Measurements from ENCODE around the gene ESF1.

The ESF1 gene

DNA sequence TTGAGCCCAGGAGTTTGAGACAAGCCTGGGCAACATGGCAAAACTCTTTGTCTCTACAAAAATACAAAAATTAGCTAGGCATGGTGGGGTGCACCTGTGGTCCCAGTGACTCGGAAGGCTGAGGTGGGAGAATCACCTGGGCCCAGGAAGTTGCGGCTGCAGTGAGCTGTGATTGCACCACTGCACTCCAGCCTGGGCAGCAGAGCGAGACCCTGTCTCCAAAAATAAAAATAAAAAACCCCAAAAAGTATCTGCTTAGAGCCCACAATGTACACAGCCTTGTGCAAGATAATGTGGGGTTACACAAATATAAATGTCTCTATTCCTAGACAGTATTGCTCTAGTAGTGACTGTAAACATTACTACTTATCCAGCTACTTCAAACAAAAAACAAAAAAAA is 5.9 kb downstream of the ESF1 start (continued):
- TF ChIP-seq ZBTB49 (tag by site-specific recombination; IDR thresholded peaks at IDR 0.05; ENCODE audit: low read depth) (no peak), ZNF26 (tag by site-specific recombination; IDR thresholded peaks at IDR 0.05) (no peak)

GRCh38 chr20:13777171-13777601 is 7.5 kb downstream of the ESF1 start:
- ChIA-PET CTCF (interaction anchor here (1.5 to 1.9 kb wide), 3 partner anchors 11 to 807 kb away, joined by 5 to 8 read pairs (median 5); no protein-coding TSS in a partner anchor), POLR2A (no interaction called here)
- no peak for TF ChIP-seq ZNF580 (tag by site-specific recombination; IDR thresholded peaks at IDR 0.05)
- no peak for TF ChIP-seq ZNF48 (tag by site-specific recombination; IDR thresholded peaks at IDR 0.05)
- 0 out of 2 replicates have a peak, but pooled peaks have one; percentile 51 for TF ChIP-seq PRDM1 (tag by site-specific recombination; IDR thresholded peaks at IDR 0.05)
- TF ChIP-seq ZNF629 (tag by site-specific recombination; IDR thresholded peaks at IDR 0.05), result peak; percentile 48
- no peak for TF ChIP-seq KLF7 (tag by site-specific recombination; IDR thresholded peaks at IDR 0.05; ENCODE audit: borderline replicate concordance)
- TF ChIP-seq ZNF501 (tag by site-specific recombination; IDR thresholded peaks at IDR 0.05), result no peak
- peak; percentile 93 for TF ChIP-seq SP7 (tag by site-specific recombination; IDR thresholded peaks at IDR 0.05)
- TF ChIP-seq ZNF19 (tag by site-specific recombination; IDR thresholded peaks at IDR 0.05; ENCODE audit: low read depth), result no peak
- no peak for TF ChIP-seq ZNF140 (tag by site-specific recombination; IDR thresholded peaks at IDR 0.05)
- peak; percentile 69 for TF ChIP-seq ZNF366 (tag by site-specific recombination; conservative IDR thresholded peaks at IDR 0.05)
- no peak overlapping the region for H3K4me3 ChIP-seq (ENCODE audit: low read depth, low read length)
- H3K4me1 ChIP-seq (ENCODE audit: control insufficient read depth, insufficient read depth, low read length), result no peaks in the 10 kb centered on the region
- H3K9me3 ChIP-seq (ENCODE audit: control insufficient read depth, insufficient read depth, low read depth, low read length), result no peaks in the 10 kb centered on the region
- H3K27ac ChIP-seq (ENCODE audit: extremely low read depth, low read depth, low read length), result no peak overlapping the region
- H3K36me3 ChIP-seq (ENCODE audit: control insufficient read depth in 2 of 2, insufficient read depth in 1 of 2, low read length in 2 of 2), result peaks cover 24 to 74% of the 10 kb centered on the region in 2 experiments

DNA sequence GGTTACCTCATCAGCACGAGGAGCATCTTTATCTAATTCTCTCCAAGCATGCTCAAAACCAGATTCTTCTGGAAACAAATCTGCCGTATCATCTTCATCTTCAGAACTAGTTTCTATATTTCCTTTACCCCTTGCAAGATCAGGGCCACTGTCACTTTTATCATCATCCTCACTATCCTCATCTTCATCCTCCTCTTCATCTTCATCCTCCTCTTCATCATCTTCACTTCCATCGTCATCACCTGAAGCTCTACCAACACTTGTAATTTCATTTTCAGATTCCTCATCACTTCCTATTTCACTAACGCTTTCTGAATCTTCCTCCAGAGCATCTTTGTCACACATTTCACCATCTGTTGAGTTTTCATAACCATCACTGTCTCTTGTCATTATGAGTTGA is 8.9 kb downstream of the ESF1 start:
- H3K27ac ChIP-seq (ENCODE audit: extremely low read depth, low read depth, low read length), result no peak overlapping the region
- H3K4me3 ChIP-seq (ENCODE audit: low read depth, low read length), result no peak overlapping the region
- H3K36me3 ChIP-seq (ENCODE audit: control insufficient read depth in 2 of 2, insufficient read depth in 1 of 2, low read length in 2 of 2), result peaks cover 22 to 73% of the 10 kb centered on the region in 2 experiments
- H3K4me1 ChIP-seq (ENCODE audit: control insufficient read depth, insufficient read depth, low read length), result no peaks in the 10 kb centered on the region
- POLR2A ChIA-PET, result interaction anchor here (1.3 kb wide), 1 partner anchor 9 kb away, joined by 3 read pairs; the partner anchor contains the start of gene ESF1
- H3K9me3 ChIP-seq (ENCODE audit: control insufficient read depth, insufficient read depth, low read depth, low read length), result no peaks in the 10 kb centered on the region
- CTCF ChIA-PET, result interaction anchor here (0.6 kb wide), 2 partner anchors 336 to 656 kb away, joined by 3 read pairs; no protein-coding TSS in a partner anchor
- TF ChIP-seq ZNF221 (tag by site-specific recombination; IDR thresholded peaks at IDR 0.05; ENCODE audit: borderline replicate concordance) (no peak), PRDM1 (tag by site-specific recombination; IDR thresholded peaks at IDR 0.05) (peak; percentile 34; the same call in 1 of the 2 replicates), ZNF214 (tag by site-specific recombination; IDR thresholded peaks at IDR 0.05; ENCODE audit: borderline replicate concordance) (no peak), ZNF791 (tag by site-specific recombination; IDR thresholded peaks at IDR 0.05) (no peak), ZNF132 (tag by site-specific recombination; IDR thresholded peaks at IDR 0.05; ENCODE audit: borderline replicate concordance) (no peak), TCF7L2 (IDR thresholded peaks at IDR 0.05; ENCODE audit: borderline replicate concordance, low read depth, low read length) (no peak), ZNF530 (tag by site-specific recombination; IDR thresholded peaks at IDR 0.05; ENCODE audit: low read depth) (no peak), ZNF423 (tag by site-specific recombination; IDR thresholded peaks at IDR 0.05) (no peak), MEIS1 (CRISPR knock-in tag; IDR thresholded peaks at IDR 0.05; ENCODE audit: borderline replicate concordance) (no peak), REPIN1 (tag by site-specific recombination; IDR thresholded peaks at IDR 0.05; ENCODE audit: low read depth) (no peak), ZNF239 (tag by site-specific recombination; IDR thresholded peaks at IDR 0.05) (no peak)
- TF ChIP-seq, protein P1, sequence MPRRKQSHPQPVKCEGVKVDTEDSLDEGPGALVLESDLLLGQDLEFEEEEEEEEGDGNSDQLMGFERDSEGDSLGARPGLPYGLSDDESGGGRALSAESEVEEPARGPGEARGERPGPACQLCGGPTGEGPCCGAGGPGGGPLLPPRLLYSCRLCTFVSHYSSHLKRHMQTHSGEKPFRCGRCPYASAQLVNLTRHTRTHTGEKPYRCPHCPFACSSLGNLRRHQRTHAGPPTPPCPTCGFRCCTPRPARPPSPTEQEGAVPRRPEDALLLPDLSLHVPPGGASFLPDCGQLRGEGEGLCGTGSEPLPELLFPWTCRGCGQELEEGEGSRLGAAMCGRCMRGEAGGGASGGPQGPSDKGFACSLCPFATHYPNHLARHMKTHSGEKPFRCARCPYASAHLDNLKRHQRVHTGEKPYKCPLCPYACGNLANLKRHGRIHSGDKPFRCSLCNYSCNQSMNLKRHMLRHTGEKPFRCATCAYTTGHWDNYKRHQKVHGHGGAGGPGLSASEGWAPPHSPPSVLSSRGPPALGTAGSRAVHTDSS (tag by site-specific recombination; IDR thresholded peaks at IDR 0.05), result peak; percentile 98
- TF ChIP-seq, protein P2, sequence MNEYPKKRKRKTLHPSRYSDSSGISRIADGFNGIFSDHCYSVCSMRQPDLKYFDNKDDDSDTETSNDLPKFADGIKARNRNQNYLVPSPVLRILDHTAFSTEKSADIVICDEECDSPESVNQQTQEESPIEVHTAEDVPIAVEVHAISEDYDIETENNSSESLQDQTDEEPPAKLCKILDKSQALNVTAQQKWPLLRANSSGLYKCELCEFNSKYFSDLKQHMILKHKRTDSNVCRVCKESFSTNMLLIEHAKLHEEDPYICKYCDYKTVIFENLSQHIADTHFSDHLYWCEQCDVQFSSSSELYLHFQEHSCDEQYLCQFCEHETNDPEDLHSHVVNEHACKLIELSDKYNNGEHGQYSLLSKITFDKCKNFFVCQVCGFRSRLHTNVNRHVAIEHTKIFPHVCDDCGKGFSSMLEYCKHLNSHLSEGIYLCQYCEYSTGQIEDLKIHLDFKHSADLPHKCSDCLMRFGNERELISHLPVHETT (tag by site-specific recombination; IDR thresholded peaks at IDR 0.05), result no peak
- TF ChIP-seq, protein P3, sequence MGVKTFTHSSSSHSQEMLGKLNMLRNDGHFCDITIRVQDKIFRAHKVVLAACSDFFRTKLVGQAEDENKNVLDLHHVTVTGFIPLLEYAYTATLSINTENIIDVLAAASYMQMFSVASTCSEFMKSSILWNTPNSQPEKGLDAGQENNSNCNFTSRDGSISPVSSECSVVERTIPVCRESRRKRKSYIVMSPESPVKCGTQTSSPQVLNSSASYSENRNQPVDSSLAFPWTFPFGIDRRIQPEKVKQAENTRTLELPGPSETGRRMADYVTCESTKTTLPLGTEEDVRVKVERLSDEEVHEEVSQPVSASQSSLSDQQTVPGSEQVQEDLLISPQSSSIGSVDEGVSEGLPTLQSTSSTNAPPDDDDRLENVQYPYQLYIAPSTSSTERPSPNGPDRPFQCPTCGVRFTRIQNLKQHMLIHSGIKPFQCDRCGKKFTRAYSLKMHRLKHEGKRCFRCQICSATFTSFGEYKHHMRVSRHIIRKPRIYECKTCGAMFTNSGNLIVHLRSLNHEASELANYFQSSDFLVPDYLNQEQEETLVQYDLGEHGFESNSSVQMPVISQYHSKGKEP (tag by site-specific recombination; IDR thresholded peaks at IDR 0.05), result no peak
